IgD-negative memory B cell (primary cell): ENCODE measurements around the gene ZNRF3. TPM values are rescaled to one million over a fixed set of nuclear protein-coding genes. Genes with fewer than 3 reads are reported as not detected.
A peak's percentile ranks its signal among the peaks of the same experiment; 100 is the strongest.
"Not testable (repeated sequence)": the region's sequence is repeated elsewhere in the genome, so short reads cannot be mapped to it uniquely, and the experiment has no call there.

ENCODE experiments used
- H3K27ac Mint-ChIP-seq, 3 donors: one replicate each; pipeline ENCODE4 v1.8.0; 2020 to 2022; ENCODE audit warnings: mild to moderate bottlenecking in 3 of 3, mixed read lengths in 3 of 3, moderate library complexity in 1 of 3
- H3K27me3 Mint-ChIP-seq: one replicate; pipeline ENCODE4 v1.8.0; 2021; ENCODE audit warnings: mixed read lengths
- H3K36me3 Mint-ChIP-seq: one replicate; pipeline ENCODE4 v1.8.0; 2020; ENCODE audit warnings: mild to moderate bottlenecking, mixed read lengths
- H3K4me1 Mint-ChIP-seq, 3 donors: one replicate each; pipeline ENCODE4 v1.8.0; 2020 to 2022; ENCODE audit warnings: mixed read lengths in 3 of 3, mild to moderate bottlenecking in 1 of 3
- H3K4me3 Mint-ChIP-seq, 4 donors: one replicate each; pipeline ENCODE4 v1.8.0; 2020 to 2022; ENCODE audit warnings: mild to moderate bottlenecking in 4 of 4, mixed read lengths in 4 of 4, moderate library complexity in 3 of 4
- H3K9me3 Mint-ChIP-seq, 3 donors: one replicate each; pipeline ENCODE4 v1.8.0; 2020 to 2021; ENCODE audit warnings: mixed read lengths in 3 of 3, mild to moderate bottlenecking in 1 of 3
- polyA plus RNA-seq: library from polyadenylated mRNA; unstranded; fragments of 300-500 nt; fragmentation: Illumina TruSeq; gene quantifications from one replicate; pipeline ENCODE4 v1.2.3, GENCODE V29; 2021

Gene ZNRF3
- polyA plus RNA-seq = 0.16 TPM

DNA sequence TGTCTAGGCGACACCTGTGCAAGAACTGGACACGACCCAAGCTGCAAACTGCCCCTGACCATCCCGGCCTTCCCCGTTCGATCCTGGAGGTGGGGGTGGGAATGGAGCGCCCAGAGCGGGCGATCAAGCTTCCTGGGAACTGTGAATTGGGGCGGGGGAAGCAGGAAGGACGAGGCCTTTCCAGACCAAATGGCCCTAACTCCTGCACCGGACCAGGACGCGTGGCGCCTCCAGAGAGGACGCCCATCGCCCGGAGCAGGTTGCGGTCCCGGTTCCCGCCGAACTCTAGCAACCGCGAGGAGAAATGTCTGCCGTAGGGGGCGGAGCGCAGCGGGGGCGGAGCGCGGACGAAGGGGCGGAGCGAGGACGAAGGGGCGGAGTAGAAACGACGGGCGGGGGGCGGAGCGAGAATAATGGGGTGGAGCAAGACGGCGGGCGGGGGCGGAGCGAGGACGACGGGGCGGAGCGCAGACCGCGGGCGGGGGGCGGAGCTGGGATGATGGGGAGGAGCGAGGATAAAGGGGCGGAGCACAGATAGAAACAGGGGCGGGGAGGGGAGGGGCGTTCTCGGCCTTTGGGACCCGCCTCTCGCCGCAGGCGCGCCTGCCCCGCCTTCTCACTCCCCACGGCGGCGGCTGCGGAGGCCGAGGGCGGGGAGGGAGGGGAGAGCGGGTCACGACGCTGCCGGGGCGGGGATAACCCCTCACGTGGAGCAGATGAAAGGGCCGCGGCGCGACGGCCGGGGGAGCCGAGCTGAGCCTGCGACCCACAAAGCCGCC is at the start of gene ZNRF3:
ZNRF3 (plus strand) TSS at position 695 of the 779 bp plus-strand sequence. CDS start 195 bp downstream, outside the sequence.
- Mint-ChIP-seq H3K4me1 (peaks cover 10 to 19% (median 17%) of the 10 kb centered on the region in 3 donors), H3K36me3 (no peaks in the 10 kb centered on the region), H3K27me3 (peaks cover 16% of the 10 kb centered on the region), H3K4me3 (peak within 1 kb of the TSS; percentile 83 to 96 (median 93)), H3K9me3 (no peaks in the 10 kb centered on the region), H3K27ac (peak within 1 kb of the TSS; percentile 51 to 64 (median 52))

DNA sequence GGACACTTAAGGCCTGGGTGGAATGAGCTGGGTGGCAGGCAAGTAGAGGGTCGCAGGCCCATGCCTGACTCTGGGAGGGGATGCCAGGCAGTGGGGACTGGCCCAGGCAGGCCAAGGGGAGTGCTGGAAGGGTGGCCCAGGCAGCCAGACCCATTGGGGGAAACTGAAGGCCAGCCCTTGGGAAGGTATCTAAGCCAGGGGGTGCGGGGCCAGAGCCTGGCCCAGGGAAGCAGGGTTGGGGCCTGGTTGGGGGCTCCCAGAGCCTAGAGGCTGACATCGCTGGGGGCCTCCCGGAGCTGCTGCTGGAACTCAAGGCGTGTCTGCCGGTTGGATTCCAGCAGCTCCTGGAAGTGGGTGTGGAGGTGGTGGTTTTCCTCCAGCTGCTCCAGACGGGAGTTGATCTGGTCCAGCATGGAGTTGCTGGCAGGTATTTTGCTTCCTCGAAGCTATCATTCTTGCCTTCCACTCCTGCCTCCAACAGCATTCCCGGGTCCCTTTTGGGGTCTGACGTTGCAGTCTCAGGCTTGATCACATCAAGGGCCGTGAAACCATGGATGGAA is 47.7 kb upstream of the ZNRF3 start:
- Mint-ChIP-seq H3K4me1 (no peaks in the 10 kb centered on the region), H3K9me3 (no peaks in the 10 kb centered on the region), H3K27ac (no peak overlapping the region), H3K36me3 (no peaks in the 10 kb centered on the region), H3K27me3 (no peaks in the 10 kb centered on the region), H3K4me3 (no peak overlapping the region)

DNA sequence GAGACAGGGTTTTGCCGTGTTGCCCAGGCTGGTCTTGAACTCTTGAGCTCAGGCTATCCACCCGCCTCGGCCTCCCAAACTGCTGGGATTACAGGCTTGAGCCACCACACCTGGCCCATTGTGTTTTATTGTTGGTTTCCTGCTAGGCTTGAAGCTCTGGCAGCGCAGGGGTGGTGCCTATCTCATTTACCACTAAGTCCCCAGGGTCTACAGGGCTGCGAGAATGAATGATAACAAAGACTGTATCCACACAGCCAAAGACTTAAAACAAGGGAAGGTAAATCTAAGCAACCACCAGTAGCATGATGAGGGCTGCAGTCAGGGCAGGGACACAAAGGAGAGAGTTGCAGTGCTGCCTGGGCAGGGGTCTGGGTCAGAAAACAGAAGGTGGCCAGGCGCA is 45.7 kb upstream of the ZNRF3 start:
- Mint-ChIP-seq H3K4me1 (no peaks in the 10 kb centered on the region), H3K27ac (no peak overlapping the region), H3K4me3 (no peak overlapping the region), H3K9me3 (no peaks in the 10 kb centered on the region), H3K27me3 (no peaks in the 10 kb centered on the region), H3K36me3 (no peaks in the 10 kb centered on the region)

DNA sequence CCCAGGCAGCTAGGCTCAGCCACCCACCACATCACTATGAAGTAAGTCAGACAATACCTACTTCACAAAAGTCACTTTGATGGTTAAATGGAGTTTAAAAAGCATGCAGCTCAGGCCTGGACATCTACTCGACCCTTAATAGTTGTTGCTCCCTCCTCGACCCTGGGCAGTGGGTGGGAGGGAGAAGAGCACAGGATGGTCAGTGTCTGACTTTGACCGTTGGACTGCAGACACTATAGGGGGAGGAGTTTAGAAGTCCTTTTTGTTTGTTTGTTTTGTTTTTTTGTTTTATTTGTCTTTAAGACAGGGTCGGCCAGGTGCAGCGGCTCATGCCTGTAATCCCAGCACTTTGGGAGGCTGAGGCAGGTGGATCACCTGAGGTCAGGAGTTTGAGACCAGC is 44.4 kb upstream of the ZNRF3 start:
- peaks cover 2% of the 10 kb centered on the region for H3K36me3 Mint-ChIP-seq
- no peaks in the 10 kb centered on the region for H3K9me3 Mint-ChIP-seq
- no peaks in the 10 kb centered on the region for H3K27me3 Mint-ChIP-seq
- no peak overlapping the region for H3K27ac Mint-ChIP-seq
- H3K4me3 Mint-ChIP-seq = no peak overlapping the region
- H3K4me1 Mint-ChIP-seq = no peaks in the 10 kb centered on the region

- Mint-ChIP-seq H3K9me3 (peaks cover 0 to 2% (median 0%) of the 10 kb centered on the region in 3 donors), H3K27ac (no peak overlapping the region), H3K4me3 (no peak overlapping the region), H3K27me3 (peaks cover 2% of the 10 kb centered on the region), H3K4me1 (no peaks in the 10 kb centered on the region), H3K36me3 (peaks cover 2% of the 10 kb centered on the region)
Measured at GRCh38 chr22:28841111-28841510, 42.3 kb upstream of the ZNRF3 start.

- Mint-ChIP-seq H3K4me1 (no peaks in the 10 kb centered on the region), H3K4me3 (no peak overlapping the region), H3K36me3 (peaks cover 2% of the 10 kb centered on the region), H3K9me3 (peaks cover 0 to 7% (median 4%) of the 10 kb centered on the region in 3 donors), H3K27me3 (peaks cover 2% of the 10 kb centered on the region), H3K27ac (no peak overlapping the region)
Measured at GRCh38 chr22:28843633-28844032, 39.7 kb upstream of the ZNRF3 start.

GRCh38 chr22:28844277-28844676 is 39.1 kb upstream of the ZNRF3 start:
- H3K36me3 Mint-ChIP-seq, H3K27me3 Mint-ChIP-seq, H3K9me3 Mint-ChIP-seq, H3K4me1 Mint-ChIP-seq, H3K27ac Mint-ChIP-seq: not testable (repeated sequence)
- peak overlapping the region in 2 of 4 donors; percentile 39 to 44 for H3K4me3 Mint-ChIP-seq

DNA sequence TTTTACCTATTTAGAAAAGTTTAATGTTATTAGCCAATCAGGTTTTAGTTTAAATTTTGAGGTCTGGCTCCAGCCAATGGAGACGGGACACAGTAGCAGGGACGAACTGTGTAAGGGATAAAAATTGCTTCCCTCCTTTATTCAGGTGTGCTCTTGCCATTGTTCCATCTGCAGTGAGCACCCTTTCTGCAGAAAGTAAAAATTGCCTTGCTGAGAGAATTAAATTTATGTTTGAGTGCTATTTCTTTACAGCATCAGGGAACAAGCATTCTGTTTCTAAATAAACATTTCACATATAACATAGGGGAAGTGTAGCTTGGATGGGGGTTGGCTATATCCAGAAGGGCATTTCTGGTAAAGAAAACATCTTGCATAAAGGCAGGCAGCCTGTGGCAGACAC is 36.4 kb upstream of the ZNRF3 start:
- peaks cover 2% of the 10 kb centered on the region for H3K36me3 Mint-ChIP-seq

DNA sequence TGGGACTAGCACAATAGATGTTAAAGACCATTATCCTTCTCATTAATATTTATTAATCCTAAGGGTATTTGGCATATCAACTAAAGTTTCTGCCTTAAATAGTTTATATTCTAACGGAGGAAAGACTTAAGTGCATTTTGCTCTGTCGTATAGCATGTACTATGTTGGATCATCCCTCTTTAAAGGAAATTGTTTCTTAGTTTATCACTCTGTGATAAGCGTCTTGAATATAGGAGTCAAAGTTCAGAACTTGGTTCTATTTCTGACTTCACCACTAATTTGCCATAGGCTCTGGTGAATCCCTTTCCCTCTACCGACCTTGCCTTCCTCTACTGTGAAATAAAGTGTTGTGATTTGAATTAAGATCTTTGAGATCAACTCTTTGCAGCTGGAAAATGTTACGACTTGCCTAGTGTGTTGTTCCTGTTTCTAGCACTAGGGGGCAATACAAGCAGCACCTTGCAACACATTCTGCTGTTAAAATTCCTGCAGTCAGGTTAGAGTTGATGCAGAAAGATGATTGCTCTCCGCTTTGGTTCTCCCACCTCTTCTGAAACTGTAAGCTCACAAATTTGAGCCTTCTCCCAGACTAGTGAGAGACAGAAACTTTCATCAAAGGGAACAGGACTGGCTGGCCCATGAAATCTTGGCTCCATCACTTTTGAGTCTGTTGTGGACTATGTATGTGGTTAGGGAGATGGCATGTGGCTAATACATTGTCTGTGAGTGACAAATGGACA is 27.8 kb upstream of the ZNRF3 start:
- H3K4me3 Mint-ChIP-seq = no peak overlapping the region
- H3K9me3 Mint-ChIP-seq = no peaks in the 10 kb centered on the region
- H3K4me1 Mint-ChIP-seq = peaks cover 0 to 1% (median 0%) of the 10 kb centered on the region in 3 donors
- H3K36me3 Mint-ChIP-seq = peaks cover 5% of the 10 kb centered on the region
- no peak overlapping the region for H3K27ac Mint-ChIP-seq
- peaks cover 7% of the 10 kb centered on the region for H3K27me3 Mint-ChIP-seq

More for the DNA sequence above, 36.4 kb upstream of the ZNRF3 start:
- H3K9me3 Mint-ChIP-seq = peaks cover 0 to 7% (median 4%) of the 10 kb centered on the region in 3 donors
- no peaks in the 10 kb centered on the region for H3K4me1 Mint-ChIP-seq
- no peak overlapping the region for H3K27ac Mint-ChIP-seq
- peaks cover 2% of the 10 kb centered on the region for H3K27me3 Mint-ChIP-seq
- no peak overlapping the region for H3K4me3 Mint-ChIP-seq

DNA sequence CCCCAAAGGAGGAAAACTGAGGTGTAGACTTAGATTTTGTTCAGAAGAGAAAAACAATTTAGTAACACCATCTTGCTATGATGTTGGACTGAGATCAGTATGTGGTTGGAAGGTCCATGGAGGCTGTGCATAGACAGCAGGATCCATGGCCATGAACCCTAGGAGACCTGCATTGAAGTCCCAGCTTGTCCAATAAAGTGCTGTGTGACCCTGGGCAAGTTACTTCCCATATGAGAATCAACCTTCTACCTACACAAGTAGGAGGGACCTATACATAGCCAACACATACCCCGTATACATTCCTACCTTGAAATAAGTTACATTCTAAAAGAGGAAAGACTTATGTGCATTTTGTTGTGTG is 27.3 kb upstream of the ZNRF3 start:
- peaks cover 0 to 1% (median 0%) of the 10 kb centered on the region in 3 donors for H3K4me1 Mint-ChIP-seq
- H3K4me3 Mint-ChIP-seq = no peak overlapping the region
- H3K27me3 Mint-ChIP-seq = peaks cover 7% of the 10 kb centered on the region
- H3K36me3 Mint-ChIP-seq = peaks cover 5% of the 10 kb centered on the region
- H3K27ac Mint-ChIP-seq = no peak overlapping the region
- no peaks in the 10 kb centered on the region for H3K9me3 Mint-ChIP-seq

DNA sequence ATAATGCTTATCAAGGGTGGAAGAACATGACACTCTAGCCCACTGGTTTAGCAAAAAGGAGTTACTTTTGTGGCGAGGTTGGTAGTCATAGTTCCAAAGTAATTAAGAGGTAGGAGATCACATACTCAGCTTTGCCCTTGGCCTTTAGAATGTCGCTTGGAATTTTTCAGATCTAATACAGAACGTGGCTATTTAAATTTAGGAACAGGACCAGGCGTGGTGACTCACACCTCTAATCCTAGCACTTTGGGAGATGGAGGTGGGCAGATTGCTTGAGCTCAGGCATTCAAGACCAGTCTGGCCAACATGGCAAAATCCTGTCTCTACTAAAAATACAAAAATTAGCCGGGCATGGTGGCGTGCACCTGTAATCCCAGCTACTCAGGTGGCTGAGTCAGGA is 26.1 kb upstream of the ZNRF3 start:
- no peak overlapping the region for H3K27ac Mint-ChIP-seq
- peaks cover 0 to 1% (median 0%) of the 10 kb centered on the region in 3 donors for H3K4me1 Mint-ChIP-seq
- peaks cover 5% of the 10 kb centered on the region for H3K36me3 Mint-ChIP-seq
- H3K4me3 Mint-ChIP-seq = no peak overlapping the region
- no peaks in the 10 kb centered on the region for H3K9me3 Mint-ChIP-seq
- H3K27me3 Mint-ChIP-seq = peaks cover 7% of the 10 kb centered on the region

- no peak overlapping the region for H3K27ac Mint-ChIP-seq
- H3K27me3 Mint-ChIP-seq = peaks cover 5% of the 10 kb centered on the region
- H3K9me3 Mint-ChIP-seq = peaks cover 2 to 6% (median 3%) of the 10 kb centered on the region in 3 donors
Measured at GRCh38 chr22:28864878-28865596, 18.3 kb upstream of the ZNRF3 start.

GRCh38 chr22:28867191-28867590 is 16.2 kb upstream of the ZNRF3 start:
- H3K27me3 Mint-ChIP-seq = peaks cover 8% of the 10 kb centered on the region
- H3K27ac Mint-ChIP-seq = no peak overlapping the region
- H3K36me3 Mint-ChIP-seq = no peaks in the 10 kb centered on the region
- H3K9me3 Mint-ChIP-seq = peaks cover 2 to 6% (median 3%) of the 10 kb centered on the region in 3 donors
- peak overlapping the region in 1 of 4 donors; percentile 68 for H3K4me3 Mint-ChIP-seq
- H3K4me1 Mint-ChIP-seq = no peaks in the 10 kb centered on the region

More at GRCh38 chr22:28864878-28865596, 18.3 kb upstream of the ZNRF3 start:
- Mint-ChIP-seq H3K36me3 (no peaks in the 10 kb centered on the region), H3K4me1 (no peaks in the 10 kb centered on the region), H3K4me3 (no peak overlapping the region)

GRCh38 chr22:28868389-28868788 is 15.0 kb upstream of the ZNRF3 start:
- H3K27me3 Mint-ChIP-seq, H3K36me3 Mint-ChIP-seq, H3K27ac Mint-ChIP-seq, H3K4me3 Mint-ChIP-seq, H3K9me3 Mint-ChIP-seq, H3K4me1 Mint-ChIP-seq: not testable (repeated sequence)

DNA sequence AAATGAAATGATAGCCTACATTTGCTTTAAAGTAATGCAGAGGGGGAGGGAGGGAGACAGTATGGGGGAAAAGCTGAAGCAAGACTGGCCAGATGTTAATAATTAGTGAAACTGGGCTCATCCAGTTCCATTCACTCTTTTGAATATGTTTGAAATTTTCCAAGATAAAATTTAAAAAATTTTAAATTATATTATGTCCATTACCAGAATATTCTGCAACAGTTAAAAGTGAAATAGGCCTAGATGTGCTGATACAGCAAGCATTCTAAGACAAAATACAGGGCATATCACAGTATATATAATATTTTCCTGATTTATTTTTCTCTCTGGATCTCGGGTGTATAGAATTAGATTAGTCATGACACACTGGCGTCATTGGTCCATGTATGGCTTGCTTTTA is 13.6 kb upstream of the ZNRF3 start:
- Mint-ChIP-seq H3K27me3 (peaks cover 5% of the 10 kb centered on the region), H3K36me3 (no peaks in the 10 kb centered on the region), H3K4me1 (no peaks in the 10 kb centered on the region), H3K27ac (no peak overlapping the region), H3K9me3 (peaks cover 2 to 6% (median 3%) of the 10 kb centered on the region in 3 donors), H3K4me3 (no peak overlapping the region)
